Retina (tissue), 1 donor: Measurements from ENCODE around the gene PTGS2.
"Not testable (repeated sequence)": the region's sequence is repeated elsewhere in the genome, so short reads cannot be mapped to it uniquely, and the experiment has no call there.

Source experiments
- DNase-seq: peaks from one replicate; pipeline ENCODE4 v3.0.0-alpha.2; 2016

PTGS2 gene

GRCh38 chr1:186669784-186670183, 10.4 kb downstream of the PTGS2 start:
- not testable (repeated sequence) for DNase-seq

DNA sequence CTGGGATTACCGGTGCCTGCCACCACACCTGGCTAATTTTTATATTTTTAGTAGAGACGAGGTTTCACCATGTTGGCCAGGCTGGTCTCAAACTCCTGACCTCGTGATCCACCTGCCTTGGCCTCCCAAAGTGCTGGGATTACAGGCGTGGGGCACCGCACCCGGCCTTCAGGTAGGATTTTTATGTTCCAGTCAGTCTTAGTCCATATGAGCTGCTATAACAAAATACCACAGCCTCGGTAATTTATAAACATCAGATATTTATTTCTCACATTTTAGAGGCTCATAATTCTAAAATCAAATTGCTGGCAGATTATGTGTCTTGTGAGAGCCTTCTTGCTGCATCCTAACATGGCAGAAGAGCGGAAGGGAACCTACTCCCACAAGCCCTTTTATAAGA, 16.0 kb downstream of the PTGS2 start:
- not testable (repeated sequence) for DNase-seq

DNA sequence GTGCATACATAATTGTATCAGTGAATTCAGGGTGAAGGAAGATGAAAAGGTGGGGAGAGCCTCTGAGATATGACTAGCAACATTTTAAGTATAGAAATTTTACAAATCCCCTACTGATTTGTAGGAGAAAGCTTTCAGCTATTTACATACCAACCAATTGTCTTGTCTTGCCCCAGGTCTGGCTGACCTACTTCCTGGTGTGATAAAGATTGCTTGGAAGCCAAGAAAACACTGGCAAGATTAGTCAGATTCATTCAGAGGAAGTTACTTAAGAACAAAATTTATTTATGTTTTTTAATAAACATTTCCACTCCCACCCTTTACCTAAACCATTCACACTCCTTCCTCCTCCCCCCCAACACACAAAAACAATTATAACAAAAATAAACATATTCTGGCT, 17.5 kb downstream of the PTGS2 start:
- DNase-seq, result no peak

- no peak for DNase-seq
Observed at GRCh38 chr1:186659890-186660341, 20.3 kb downstream of the PTGS2 start.

DNA sequence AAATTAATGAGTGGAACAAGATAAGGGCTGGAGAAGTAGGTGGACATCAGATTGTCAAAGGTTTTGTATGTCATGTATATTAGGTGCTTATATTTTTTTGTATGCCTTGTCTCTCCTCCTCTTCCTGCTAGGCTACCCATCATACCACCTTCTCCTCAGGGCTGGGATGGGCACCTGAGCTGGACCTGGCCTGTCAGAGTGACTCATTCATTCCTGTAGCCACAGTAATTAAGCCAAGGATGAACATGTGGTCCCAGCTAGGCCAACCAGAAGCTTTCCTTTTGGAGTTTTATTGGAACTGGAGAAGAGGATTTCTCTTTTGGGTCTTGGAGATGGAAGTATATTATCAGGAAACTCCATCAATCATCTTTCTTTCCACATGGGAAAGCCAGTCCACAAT, 21.2 kb downstream of the PTGS2 start:
- no peak for DNase-seq

- no peak for DNase-seq
Observed at GRCh38 chr1:186657481-186657880, 22.7 kb downstream of the PTGS2 start.

DNA sequence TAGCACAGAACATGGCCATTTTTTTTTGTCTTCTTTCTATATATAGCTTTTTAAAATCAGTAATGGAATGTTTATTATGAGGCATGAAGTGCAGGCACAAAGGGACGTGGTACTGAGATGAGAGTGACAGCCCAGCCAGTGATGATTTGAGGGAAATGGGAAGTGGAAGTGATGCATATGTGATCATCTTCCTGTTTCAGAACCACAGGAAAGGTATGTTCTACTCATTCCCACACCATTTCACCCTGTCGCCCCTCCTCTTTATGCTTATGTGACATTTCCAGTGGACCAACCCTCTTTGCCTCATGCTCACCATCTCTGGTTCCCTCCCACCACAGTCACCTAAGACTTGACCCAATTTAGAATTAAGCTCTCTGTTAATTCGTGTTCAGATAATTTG, 24.3 kb downstream of the PTGS2 start:
- DNase-seq, result no peak

- DNase-seq, result no peak
Observed at GRCh38 chr1:186654741-186655140, 25.5 kb downstream of the PTGS2 start.

DNA sequence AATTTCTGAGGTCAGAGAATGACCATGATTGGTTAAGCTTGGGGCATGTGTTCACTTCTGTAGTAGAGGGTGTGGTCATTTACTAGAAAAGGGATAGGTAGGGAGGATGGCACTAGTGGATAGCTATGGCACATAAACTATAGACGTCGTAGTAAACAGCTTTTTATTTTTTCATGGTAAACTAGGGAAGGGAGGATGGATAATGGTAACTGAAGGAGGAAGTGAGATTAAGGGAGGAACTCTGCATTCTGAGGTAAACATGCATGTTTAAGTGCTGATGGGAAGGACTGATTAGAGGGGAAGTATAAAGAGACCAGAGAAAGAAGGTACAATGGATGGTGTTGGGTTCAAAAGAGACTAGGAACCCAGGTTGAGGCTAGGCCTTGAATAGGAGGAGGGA, 26.9 kb downstream of the PTGS2 start:
- DNase-seq, result no peak

DNA sequence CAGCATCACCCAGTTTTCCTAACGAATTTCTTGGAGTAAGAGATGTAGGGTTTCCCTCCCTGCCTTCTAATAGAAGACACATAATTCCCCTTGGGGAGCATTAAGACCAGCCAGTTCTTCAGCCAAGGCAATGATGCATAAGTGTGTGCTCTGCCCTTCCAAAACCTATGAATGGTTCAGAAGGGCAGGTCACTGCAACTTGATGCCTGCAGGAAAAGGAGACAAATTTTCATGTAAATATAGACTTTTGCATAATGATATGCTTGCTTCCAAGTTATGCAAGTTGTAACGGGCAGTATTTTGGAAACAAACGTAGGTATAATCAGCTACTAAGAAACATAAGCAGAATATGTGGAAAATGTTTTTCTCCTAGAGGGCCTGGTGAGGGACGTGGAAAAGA, 31.6 kb downstream of the PTGS2 start:
- DNase-seq, result no peak

DNA sequence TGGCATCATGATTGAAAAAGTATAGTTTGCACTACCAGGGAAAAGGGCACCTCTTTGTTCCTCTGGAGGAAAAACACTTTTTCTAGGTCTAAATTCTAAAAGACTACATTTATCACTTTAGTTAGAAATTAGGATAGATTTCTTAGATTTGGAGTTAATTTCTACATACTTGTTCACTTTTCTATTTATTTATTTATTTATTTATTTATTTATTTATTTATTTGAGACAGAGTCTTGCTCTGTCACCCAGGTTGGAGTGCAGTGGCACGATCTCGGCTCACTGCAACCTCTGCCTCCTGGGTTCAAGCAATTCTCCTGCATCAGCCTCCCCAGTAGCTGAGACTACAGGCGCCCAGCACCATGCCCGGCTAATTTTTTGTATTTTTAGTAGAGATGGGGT, 32.2 kb downstream of the PTGS2 start:
- not testable (repeated sequence) for DNase-seq

DNA sequence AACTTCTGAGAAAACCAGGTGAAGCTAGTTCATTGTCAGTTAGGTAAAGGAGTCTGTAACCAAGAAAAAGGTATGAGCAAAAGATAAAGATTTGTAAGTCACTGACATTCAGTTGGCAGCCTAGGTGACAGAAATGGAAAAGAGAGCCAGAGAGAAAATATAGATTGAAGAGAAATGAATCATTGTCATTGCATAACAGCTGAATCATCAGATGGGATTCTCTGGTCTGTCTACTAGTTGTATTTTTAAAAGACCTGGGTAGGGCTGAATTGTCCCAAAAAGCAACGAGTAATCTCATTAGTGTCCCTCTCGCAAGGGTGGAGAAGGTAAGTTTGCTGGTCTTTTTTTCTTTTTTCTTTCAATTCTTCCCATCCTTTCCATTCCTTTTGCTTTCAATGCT, 36.6 kb downstream of the PTGS2 start:
- DNase-seq, result no peak

DNA sequence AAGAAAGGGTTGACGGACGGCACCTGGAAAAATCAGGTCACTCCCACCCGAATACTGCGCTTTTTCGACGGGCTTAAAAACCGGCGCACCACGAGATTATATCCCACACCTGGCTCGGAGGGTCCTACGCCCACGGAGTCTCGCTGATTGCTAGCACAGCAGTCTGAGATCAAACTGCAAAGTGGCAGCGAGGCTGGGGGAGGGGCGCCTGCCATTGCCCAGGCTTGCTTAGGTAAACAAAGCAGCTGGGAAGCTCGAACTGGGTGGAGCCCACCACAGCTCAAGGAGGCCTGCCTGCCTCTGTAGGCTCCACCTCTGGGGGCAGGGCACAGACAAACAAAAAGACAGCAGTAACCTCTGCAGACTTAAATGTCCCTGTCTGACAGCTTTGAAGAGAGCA, 42.7 kb downstream of the PTGS2 start:
- not testable (repeated sequence) for DNase-seq

GRCh38 chr1:186636786-186637185, 43.4 kb downstream of the PTGS2 start:
- DNase-seq, result no peak

- no peak for DNase-seq
Observed at GRCh38 chr1:186634511-186634910, 45.7 kb downstream of the PTGS2 start.

DNA sequence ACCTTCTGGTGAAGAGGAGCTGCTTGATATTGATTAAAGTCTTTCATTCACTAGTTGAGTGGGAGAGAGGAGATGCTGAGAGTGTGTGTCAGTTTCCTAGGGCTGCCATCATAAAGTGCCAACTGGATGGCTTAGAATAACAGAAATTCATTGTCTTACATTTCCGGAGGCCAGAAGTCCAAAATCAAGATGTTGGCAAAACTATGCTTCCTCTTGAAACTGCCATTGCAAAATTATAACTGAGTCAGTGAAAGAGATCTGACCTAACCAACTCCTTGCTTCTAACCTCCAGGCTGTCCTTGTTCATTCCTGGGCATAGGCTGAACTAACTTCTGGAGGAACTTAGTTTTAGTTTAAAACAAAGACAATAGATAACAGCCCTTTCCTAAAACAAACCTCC, 47.1 kb downstream of the PTGS2 start:
- DNase-seq, result no peak

DNA sequence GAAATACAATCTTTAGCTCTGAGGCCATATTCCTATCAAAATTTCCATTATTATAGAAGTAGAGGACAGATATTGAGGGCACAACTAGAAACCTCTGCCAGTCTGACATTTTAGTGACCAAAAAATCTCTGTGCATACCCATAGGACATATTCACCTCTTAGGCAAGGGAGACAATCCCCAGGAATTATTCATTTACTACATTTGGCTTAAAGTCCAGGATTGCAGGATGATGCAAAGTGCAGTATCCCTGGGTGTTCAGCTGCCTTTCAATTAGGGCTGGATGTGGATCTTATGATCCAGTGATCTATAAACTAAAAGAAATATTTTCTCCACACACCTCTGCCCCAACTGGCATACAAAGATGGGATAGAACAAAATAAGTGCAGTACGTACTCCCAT, 50.9 kb downstream of the PTGS2 start:
- DNase-seq, result no peak

DNA sequence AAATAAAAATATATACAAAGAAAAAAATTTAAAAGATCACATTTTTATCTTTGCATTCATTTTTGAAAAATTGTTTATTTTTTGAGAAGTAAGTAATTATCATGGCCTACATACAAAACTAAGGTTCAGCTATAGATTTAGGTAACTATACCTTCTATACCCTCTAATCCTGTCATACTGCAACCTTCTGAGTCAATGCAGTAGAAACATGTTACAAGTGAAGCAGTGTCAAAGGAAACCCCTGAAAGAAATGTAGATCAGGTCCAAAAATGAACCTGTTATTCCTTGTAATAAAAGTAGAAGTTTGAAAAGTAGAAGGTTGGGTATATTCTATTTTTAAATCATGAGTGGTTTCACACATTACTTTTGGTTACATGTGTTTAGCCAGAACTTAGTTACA, 51.3 kb downstream of the PTGS2 start:
- no peak for DNase-seq

DNA sequence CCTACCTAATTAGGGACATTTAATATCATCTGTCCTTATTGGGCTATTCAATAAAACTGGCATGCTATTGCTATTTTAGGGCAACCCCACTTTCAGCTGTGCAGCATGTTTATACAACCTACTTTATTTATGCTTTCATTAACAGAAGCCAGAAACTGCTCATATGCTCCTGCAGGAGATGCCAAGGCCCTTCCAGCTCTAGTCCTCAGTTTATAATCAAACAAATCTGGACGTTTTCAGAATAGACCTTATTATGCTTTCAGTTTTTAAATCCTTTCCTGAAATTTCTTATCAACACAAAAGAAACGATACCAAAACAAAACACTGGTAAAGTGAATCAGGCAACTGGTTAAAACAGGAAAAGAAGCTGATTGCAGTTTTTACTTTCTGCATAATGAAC, 53.2 kb downstream of the PTGS2 start:
- no peak for DNase-seq

DNA sequence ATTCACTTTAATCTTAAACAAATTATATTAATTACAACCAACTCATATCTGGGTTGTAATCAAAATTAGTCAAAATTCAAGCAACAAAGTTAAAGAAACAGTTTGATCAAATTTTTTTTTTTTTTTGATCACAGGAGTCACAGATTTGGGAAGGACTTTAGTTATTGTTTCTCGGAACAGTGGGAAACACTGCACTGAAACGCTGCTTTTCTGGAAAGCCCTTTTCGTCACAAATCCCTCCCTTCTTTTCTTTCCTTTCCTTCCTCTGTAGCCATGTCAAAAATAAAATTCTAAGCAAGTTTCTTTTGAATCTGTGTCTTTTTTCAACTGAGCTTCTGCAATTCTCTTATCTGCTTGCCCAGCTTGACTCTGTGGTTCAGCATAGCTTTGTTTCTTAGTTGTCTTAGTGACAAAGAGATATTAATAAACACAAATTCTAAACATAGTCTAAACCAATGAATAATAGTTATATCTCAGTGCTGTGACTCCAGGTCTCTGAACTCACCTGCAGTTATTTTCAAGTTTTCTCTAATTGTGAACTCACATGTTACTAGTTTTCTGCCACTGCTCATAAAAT, 53.8 kb downstream of the PTGS2 start:
- DNase-seq, result no peak

GRCh38 chr1:186623551-186623950, 56.7 kb downstream of the PTGS2 start:
- DNase-seq, result no peak
